Activated CD4-positive, alpha-beta T cell treated with anti-CD3 and anti-CD28 coated beads, Interleukin-10, Interleukin-2, amounts not matched to agents 100 ng/mL and 50 ng/mL, durations not matched to agents 16 hours and 8 hours (primary cell): ENCODE data around the gene INPP5B.
A peak's percentile ranks its signal among the peaks of the same experiment; 100 is the strongest.
"Not testable (repeated sequence)": the region's sequence is repeated elsewhere in the genome, so short reads cannot be mapped to it uniquely, and the experiment has no call there.

Source experiments
- DNase-seq: peaks from one replicate; pipeline ENCODE4 v3.0.0-alpha.2; 2020

Gene INPP5B

GRCh38 chr1:37947364-37947763 lies 511 bp upstream of the INPP5B start:
- no peak for DNase-seq

- no peak for DNase-seq
These were observed 830 bp downstream of the INPP5B start for GRCh38 chr1:37945743-37946702.

- no peak for DNase-seq
These were observed 1.6 kb downstream of the INPP5B start for GRCh38 chr1:37945251-37945650.

- DNase-seq: no peak
These were observed 2.0 kb downstream of the INPP5B start for GRCh38 chr1:37944816-37945215.

- no peak for DNase-seq
These were observed 2.6 kb downstream of the INPP5B start for GRCh38 chr1:37944086-37944763.

GRCh38 chr1:37940299-37940947 lies 6.4 kb downstream of the INPP5B start:
- no peak for DNase-seq

GRCh38 chr1:37936760-37937159 lies 10.1 kb downstream of the INPP5B start:
- DNase-seq: not testable (repeated sequence)

GRCh38 chr1:37932759-37933158 lies 14.1 kb downstream of the INPP5B start:
- peak; percentile 17 for DNase-seq

- peak; percentile 98 for DNase-seq
These were observed 15.3 kb downstream of the INPP5B start for GRCh38 chr1:37931361-37932158.

GRCh38 chr1:37931102-37931360 lies 15.8 kb downstream of the INPP5B start:
- no peak for DNase-seq

- peak; percentile 47 for DNase-seq
These were observed 16.4 kb downstream of the INPP5B start for GRCh38 chr1:37930246-37931101.

GRCh38 chr1:37926038-37926924 lies 20.6 kb downstream of the INPP5B start:
- DNase-seq: no peak

- DNase-seq: no peak
These were observed 21.5 kb downstream of the INPP5B start for GRCh38 chr1:37925316-37925715.

- DNase-seq: no peak
These were observed 23.3 kb downstream of the INPP5B start for GRCh38 chr1:37923551-37923889.

- DNase-seq: peak; percentile 15
These were observed 23.9 kb downstream of the INPP5B start for GRCh38 chr1:37922767-37923550.

GRCh38 chr1:37919277-37919676 lies 27.6 kb downstream of the INPP5B start:
- no peak for DNase-seq

- DNase-seq: no peak
These were observed 31.3 kb downstream of the INPP5B start for GRCh38 chr1:37915476-37916093.

- no peak for DNase-seq
These were observed 32.0 kb downstream of the INPP5B start for GRCh38 chr1:37914719-37915475.

GRCh38 chr1:37911478-37911877 lies 35.4 kb downstream of the INPP5B start:
- DNase-seq: not testable (repeated sequence)
